Measurements from ENCODE around the gene DYNC1I1.

DNA sequence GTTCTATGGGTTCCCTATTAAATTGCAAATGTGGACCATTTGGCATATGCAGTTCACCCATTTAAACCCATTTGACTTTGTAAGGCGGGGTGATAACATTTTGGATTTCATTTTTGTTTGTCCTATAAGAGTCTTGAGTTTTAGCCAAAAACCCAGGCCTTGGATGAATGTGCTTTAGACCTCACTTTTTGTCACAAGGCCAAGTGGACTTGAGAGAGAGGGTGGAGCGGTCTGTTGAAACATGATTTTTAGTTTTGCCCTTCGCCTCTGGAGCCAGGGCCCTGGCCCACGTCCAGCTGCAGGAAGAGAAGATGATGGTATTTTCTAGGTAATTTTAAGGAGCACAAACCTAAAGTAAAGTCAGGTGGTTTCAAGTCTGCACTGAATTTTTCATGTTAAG lies 289.5 kb downstream of the DYNC1I1 start:
- TF ChIP-seq EZH2phosphoT487 (IDR thresholded peaks at IDR 0.05; ENCODE audit: unreplicated experiment) (no peak), POLR2AphosphoS5 (IDR thresholded peaks at IDR 0.05; ENCODE audit: low read depth) (no peak)
- TF ChIP-seq, protein P1, sequence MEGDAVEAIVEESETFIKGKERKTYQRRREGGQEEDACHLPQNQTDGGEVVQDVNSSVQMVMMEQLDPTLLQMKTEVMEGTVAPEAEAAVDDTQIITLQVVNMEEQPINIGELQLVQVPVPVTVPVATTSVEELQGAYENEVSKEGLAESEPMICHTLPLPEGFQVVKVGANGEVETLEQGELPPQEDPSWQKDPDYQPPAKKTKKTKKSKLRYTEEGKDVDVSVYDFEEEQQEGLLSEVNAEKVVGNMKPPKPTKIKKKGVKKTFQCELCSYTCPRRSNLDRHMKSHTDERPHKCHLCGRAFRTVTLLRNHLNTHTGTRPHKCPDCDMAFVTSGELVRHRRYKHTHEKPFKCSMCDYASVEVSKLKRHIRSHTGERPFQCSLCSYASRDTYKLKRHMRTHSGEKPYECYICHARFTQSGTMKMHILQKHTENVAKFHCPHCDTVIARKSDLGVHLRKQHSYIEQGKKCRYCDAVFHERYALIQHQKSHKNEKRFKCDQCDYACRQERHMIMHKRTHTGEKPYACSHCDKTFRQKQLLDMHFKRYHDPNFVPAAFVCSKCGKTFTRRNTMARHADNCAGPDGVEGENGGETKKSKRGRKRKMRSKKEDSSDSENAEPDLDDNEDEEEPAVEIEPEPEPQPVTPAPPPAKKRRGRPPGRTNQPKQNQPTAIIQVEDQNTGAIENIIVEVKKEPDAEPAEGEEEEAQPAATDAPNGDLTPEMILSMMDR (conservative IDR thresholded peaks at IDR 0.05; ENCODE audit: low read depth in 2 of 2), result no peak
- TF ChIP-seq, protein P2, sequence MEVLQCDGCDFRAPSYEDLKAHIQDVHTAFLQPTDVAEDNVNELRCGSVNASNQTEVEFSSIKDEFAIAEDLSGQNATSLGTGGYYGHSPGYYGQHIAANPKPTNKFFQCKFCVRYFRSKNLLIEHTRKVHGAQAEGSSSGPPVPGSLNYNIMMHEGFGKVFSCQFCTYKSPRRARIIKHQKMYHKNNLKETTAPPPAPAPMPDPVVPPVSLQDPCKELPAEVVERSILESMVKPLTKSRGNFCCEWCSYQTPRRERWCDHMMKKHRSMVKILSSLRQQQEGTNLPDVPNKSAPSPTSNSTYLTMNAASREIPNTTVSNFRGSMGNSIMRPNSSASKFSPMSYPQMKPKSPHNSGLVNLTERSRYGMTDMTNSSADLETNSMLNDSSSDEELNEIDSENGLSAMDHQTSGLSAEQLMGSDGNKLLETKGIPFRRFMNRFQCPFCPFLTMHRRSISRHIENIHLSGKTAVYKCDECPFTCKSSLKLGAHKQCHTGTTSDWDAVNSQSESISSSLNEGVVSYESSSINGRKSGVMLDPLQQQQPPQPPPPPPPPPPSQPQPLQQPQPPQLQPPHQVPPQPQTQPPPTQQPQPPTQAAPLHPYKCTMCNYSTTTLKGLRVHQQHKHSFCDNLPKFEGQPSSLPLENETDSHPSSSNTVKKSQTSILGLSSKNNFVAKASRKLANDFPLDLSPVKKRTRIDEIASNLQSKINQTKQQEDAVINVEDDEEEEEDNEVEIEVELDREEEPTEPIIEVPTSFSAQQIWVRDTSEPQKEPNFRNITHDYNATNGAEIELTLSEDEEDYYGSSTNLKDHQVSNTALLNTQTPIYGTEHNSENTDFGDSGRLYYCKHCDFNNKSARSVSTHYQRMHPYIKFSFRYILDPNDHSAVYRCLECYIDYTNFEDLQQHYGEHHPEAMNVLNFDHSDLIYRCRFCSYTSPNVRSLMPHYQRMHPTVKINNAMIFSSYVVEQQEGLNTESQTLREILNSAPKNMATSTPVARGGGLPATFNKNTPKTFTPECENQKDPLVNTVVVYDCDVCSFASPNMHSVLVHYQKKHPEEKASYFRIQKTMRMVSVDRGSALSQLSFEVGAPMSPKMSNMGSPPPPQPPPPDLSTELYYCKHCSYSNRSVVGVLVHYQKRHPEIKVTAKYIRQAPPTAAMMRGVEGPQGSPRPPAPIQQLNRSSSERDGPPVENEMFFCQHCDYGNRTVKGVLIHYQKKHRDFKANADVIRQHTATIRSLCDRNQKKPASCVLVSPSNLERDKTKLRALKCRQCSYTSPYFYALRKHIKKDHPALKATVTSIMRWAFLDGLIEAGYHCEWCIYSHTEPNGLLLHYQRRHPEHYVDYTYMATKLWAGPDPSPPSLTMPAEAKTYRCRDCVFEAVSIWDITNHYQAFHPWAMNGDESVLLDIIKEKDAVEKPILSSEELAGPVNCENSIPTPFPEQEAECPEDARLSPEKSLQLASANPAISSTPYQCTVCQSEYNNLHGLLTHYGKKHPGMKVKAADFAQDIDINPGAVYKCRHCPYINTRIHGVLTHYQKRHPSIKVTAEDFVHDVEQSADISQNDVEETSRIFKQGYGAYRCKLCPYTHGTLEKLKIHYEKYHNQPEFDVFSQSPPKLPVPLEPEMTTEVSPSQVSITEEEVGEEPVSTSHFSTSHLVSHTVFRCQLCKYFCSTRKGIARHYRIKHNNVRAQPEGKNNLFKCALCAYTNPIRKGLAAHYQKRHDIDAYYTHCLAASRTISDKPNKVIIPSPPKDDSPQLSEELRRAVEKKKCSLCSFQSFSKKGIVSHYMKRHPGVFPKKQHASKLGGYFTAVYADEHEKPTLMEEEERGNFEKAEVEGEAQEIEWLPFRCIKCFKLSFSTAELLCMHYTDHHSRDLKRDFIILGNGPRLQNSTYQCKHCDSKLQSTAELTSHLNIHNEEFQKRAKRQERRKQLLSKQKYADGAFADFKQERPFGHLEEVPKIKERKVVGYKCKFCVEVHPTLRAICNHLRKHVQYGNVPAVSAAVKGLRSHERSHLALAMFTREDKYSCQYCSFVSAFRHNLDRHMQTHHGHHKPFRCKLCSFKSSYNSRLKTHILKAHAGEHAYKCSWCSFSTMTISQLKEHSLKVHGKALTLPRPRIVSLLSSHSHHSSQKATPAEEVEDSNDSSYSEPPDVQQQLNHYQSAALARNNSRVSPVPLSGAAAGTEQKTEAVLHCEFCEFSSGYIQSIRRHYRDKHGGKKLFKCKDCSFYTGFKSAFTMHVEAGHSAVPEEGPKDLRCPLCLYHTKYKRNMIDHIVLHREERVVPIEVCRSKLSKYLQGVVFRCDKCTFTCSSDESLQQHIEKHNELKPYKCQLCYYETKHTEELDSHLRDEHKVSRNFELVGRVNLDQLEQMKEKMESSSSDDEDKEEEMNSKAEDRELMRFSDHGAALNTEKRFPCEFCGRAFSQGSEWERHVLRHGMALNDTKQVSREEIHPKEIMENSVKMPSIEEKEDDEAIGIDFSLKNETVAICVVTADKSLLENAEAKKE (CRISPR knock-in tag; IDR thresholded peaks at IDR 0.05), result no peak

Measured in GM23338 (cell line).